Testis (tissue), 3 donors: ENCODE data around the gene KIAA1671. TPM values are rescaled to one million over a fixed set of nuclear protein-coding genes. Genes with fewer than 3 reads are reported as not detected.

Source experiments
- DNase-seq: peaks from one replicate; pipeline ENCODE4 v3.0.0-alpha.2; 2019
- H3K27ac ChIP-seq, 2 donors: fragments of 200-600 bp; sonication (generic); one replicate each; pipeline ENCODE4 v1.5.1; 2019
- H3K27me3 ChIP-seq: fragments of 200-600 bp; sonication (generic); one replicate; pipeline ENCODE4 v1.5.1; 2019
- H3K36me3 ChIP-seq: fragments of 200-600 bp; sonication (generic); one replicate; pipeline ENCODE4 v1.5.1; 2017; ENCODE audit warnings: low read depth; ENCODE audit errors: missing control alignments
- H3K4me1 ChIP-seq: fragments of 200-600 bp; sonication (generic); one replicate; pipeline ENCODE4 v1.5.1; 2019
- H3K4me3 ChIP-seq, 2 donors: fragments of 200-600 bp; sonication (generic); one replicate each; pipeline ENCODE4 v1.5.1; 2017 to 2019
- H3K9me3 ChIP-seq: fragments of 200-600 bp; sonication (generic); one replicate; pipeline ENCODE4 v1.5.1; 2017
- CTCF ChIP-seq, 3 experiments: fragments of 450-650 bp in 2 of 3; fragments of 200-600 bp in 1 of 3; sonication (generic) in 1 of 3; IDR thresholded peaks; one replicate each; pipeline ENCODE4 v1.5.1; 2016 to 2019; ENCODE audit warnings: antibody characterized with exemption in 3 of 3, mild to moderate bottlenecking in 2 of 3, moderate library complexity in 1 of 3
- POLR2A ChIP-seq: fragments of 450-650 bp; IDR thresholded peaks from one replicate; pipeline ENCODE4 v1.6.1; 2017; ENCODE audit warnings: antibody characterized with exemption, mild to moderate bottlenecking, moderate library complexity
- WGBS, 2 donors: methylation state at CpG; one replicate each; pipeline ENCODE4 v1.1.5; 2018; 5-methylcytosine and 5-hydroxymethylcytosine counted together
- intact Hi-C: fragments of 100-400 bp; cut with DNase I; formaldehyde crosslinking; loops from one replicate; pipeline ENCODE4 v1.15.1; 2023; ENCODE audit warnings: low total_unique reads
- polyA plus RNA-seq: library from polyadenylated mRNA; stranded (reverse); fragments of 350-450 nt; fragmentation: Illumina TruSeq; extraction: RNeasy Lipid Tissue Mini Kit (QIAGEN cat#74804); gene quantifications from one replicate; pipeline ENCODE4 v1.2.3, GENCODE V29; 2014; ENCODE audit warnings: low read depth, low replicate concordance; ENCODE audit not compliant: insufficient read depth
- total RNA-seq, 2 donors: library from RNA; depleted of rRNA; stranded (reverse); fragments of >200 nt; gene quantifications; one replicate each; pipeline ENCODE4 v1.2.3, GENCODE V29; 2016

The KIAA1671 gene
- total and polyA plus RNA-seq, 3 donors from 2014 or later: 16.8 to 28.6 (median 24.4) TPM

- H3K9me3 ChIP-seq: no peaks in the 10 kb centered on the region
- no peak overlapping the region for H3K27ac ChIP-seq
- WGBS, 2 donors: 43 to 49% methylated on average over 5 of the region's 5 CpGs
- intact Hi-C loops: no loop called here
- no peaks in the 10 kb centered on the region for H3K27me3 ChIP-seq
- no peaks in the 10 kb centered on the region for H3K4me1 ChIP-seq
- no peak overlapping the region for H3K4me3 ChIP-seq
- DNase-seq: no peak
- no peaks in the 10 kb centered on the region for H3K36me3 ChIP-seq
- TF ChIP-seq POLR2A (no peak), CTCF (IDR thresholded peaks at IDR 0.05) (no peak)
These were observed 148.4 kb downstream of the KIAA1671 start for GRCh38 chr22:25100948-25101347.

- no peak for DNase-seq
- no peak overlapping the region for H3K4me3 ChIP-seq
- H3K27me3 ChIP-seq: no peaks in the 10 kb centered on the region
- intact Hi-C loops: no loop called here
- no peak overlapping the region for H3K27ac ChIP-seq
- TF ChIP-seq POLR2A (no peak), CTCF (IDR thresholded peaks at IDR 0.05) (no peak)
- no peaks in the 10 kb centered on the region for H3K4me1 ChIP-seq
- H3K36me3 ChIP-seq: no peaks in the 10 kb centered on the region
- WGBS, 2 donors: 86 to 90% methylated on average over 4 of the region's 4 CpGs
- H3K9me3 ChIP-seq: no peaks in the 10 kb centered on the region
These were observed 149.0 kb downstream of the KIAA1671 start for GRCh38 chr22:25101501-25101900.

- no peaks in the 10 kb centered on the region for H3K4me1 ChIP-seq
- intact Hi-C loops: no loop called here
- H3K36me3 ChIP-seq: no peaks in the 10 kb centered on the region
- 92 to 95% methylated on average over 4 of the region's 4 CpGs for WGBS, 2 donors
- H3K4me3 ChIP-seq: no peak overlapping the region
- DNase-seq: no peak
- H3K9me3 ChIP-seq: no peaks in the 10 kb centered on the region
- no peak overlapping the region for H3K27ac ChIP-seq
- H3K27me3 ChIP-seq: no peaks in the 10 kb centered on the region
- TF ChIP-seq POLR2A (no peak), CTCF (IDR thresholded peaks at IDR 0.05) (no peak)
These were observed 149.5 kb downstream of the KIAA1671 start for GRCh38 chr22:25101986-25102385.

GRCh38 chr22:25102722-25103121 is 150.2 kb downstream of the KIAA1671 start:
- TF ChIP-seq POLR2A: no peak
- no peak for TF ChIP-seq CTCF (IDR thresholded peaks at IDR 0.05)
- intact Hi-C loops: no loop called here
- Histone ChIP-seq H3K27me3 (no peaks in the 10 kb centered on the region), H3K4me1 (no peaks in the 10 kb centered on the region), H3K27ac (no peak overlapping the region), H3K9me3 (no peaks in the 10 kb centered on the region), H3K4me3 (no peak overlapping the region), H3K36me3 (no peaks in the 10 kb centered on the region)
- no peak for DNase-seq
- WGBS, 2 donors: 90% methylated on average over 10 of the region's 10 CpGs

- Histone ChIP-seq H3K27ac (no peak overlapping the region), H3K36me3 (no peaks in the 10 kb centered on the region), H3K27me3 (no peaks in the 10 kb centered on the region), H3K4me3 (no peak overlapping the region), H3K4me1 (no peaks in the 10 kb centered on the region), H3K9me3 (no peaks in the 10 kb centered on the region)
- no peak for DNase-seq
- 79 to 83% methylated on average over 6 of the region's 6 CpGs for WGBS, 2 donors
- intact Hi-C loops: no loop called here
- no peak for TF ChIP-seq CTCF (IDR thresholded peaks at IDR 0.05)
These were observed 151.9 kb downstream of the KIAA1671 start for GRCh38 chr22:25104367-25104766.
